GM18520 (cell line): Measurements from ENCODE around the gene HOXB4.

Source experiments
- ATAC-seq: cut with Tn5 transposase; IDR thresholded peaks from one replicate; pipeline ENCODE4 v1.9.1; 2021; ENCODE audit not compliant: unreplicated experiment

HOXB4 gene

DNA sequence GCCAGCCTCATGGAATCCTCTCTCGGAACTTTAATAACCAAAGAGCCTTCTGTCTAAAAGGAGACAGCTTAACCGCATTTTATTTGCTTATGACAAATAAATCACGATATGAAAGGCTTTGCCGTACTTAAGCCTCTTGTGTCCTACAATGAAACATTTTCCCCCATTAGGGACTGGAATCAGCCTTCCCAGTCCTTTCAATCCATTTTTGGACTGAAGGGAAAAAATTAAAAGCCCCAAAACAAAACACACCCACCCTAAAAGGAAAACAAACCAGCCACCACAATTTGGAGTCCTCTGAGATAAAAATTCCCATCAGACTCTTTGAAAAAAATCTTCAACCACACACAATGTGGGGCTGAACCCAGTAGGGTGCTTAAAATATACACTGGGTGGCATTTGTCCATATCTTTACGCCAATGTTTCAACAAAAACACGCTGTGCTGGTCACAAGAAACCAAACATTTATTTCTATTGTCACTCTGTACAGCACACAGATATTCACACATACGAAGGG is 3.0 kb downstream of the HOXB4 start:
- no peak for ATAC-seq

DNA sequence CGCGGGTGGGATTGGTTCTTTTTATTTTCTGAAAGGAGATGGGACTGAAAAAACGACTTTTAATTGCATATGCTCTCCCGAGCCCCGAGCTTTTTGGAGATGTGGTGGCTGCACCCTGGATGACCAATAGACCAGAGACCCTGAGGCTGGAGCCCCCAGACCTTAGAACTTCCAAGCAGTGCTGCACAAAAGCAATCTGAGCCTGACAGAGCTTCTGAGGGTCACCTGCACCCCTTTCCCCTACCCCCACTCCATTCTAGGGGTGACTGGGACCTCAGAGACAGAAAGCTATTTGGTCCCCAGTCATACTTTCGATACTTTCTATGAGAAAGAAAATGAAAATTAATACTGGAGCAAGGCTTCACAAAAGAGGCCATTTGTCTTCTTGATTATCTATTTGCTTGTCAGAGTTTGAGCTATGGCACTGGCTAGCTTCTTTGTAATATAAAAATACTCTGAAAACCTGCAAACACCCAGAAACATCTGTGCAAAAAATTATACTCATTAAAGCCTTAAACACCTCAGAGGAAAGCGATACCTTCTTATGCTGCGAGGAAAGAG is 3.6 kb downstream of the HOXB4 start:
- no peak for ATAC-seq

DNA sequence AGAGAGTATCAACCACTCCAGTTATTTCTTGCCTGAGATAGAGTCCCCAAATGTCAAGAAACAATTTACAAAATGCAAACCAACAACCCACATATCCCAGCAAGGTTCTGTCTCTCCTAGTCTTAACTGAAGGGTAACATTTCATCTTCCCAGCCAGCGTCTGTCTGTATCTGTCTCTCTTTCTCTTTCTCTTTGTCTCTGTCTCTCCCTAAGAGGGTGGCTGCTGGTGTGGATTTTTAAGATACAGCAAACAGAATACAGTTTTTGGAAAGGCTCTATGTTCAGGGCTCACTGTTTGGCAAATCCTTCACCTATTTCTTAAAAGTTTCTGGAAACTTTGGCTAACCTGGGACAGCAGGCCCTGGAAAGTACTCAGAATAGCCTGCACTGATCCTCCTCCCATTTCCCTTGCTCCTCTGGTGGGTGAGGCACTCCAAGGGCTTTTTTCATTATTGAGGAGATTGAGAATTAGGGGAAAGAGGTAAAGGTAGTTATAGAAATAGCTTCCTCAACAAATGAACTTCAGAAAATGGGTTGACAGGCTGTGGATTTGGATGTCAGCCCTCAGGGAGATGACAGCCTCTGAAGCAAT is 6.2 kb downstream of the HOXB4 start:
- ATAC-seq: no peak

DNA sequence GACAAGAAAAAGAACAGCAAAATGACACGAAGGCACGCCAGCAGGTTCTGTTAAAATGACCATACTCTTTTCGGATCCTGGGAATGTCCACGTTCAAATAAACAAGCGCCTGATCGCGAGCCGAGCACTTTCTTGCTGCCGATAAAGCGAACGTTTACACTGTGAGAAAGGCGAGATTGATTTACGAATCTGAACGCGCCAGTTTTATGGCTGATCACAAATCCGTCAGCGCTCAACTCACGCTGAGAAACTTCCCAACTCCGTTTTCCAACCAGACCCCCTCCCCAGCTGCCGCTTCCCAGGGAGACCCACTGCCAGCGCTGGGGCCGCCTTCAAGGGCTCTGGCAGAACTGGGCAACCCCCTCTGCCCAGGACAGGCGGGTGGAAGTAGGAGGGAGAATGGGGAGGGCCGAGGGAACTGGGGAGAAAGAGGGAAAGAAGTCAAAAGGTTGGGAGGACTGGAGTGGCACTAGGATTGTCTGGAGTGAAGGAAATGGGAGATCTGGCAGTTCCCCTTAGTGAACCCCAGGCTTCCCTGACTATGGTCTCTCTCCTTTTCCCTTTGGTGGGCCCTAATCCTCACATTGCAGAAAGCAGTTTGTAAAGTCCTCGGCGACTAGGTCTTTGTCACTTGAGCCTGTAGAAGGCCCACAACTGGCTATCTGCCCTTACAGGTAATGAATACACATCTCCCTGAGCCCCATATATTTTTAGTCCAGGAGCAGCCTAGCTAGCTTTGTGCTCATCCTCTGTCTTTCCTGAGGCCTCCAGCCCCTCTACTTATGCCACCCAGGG is 6.9 kb downstream of the HOXB4 start:
- no peak for ATAC-seq

DNA sequence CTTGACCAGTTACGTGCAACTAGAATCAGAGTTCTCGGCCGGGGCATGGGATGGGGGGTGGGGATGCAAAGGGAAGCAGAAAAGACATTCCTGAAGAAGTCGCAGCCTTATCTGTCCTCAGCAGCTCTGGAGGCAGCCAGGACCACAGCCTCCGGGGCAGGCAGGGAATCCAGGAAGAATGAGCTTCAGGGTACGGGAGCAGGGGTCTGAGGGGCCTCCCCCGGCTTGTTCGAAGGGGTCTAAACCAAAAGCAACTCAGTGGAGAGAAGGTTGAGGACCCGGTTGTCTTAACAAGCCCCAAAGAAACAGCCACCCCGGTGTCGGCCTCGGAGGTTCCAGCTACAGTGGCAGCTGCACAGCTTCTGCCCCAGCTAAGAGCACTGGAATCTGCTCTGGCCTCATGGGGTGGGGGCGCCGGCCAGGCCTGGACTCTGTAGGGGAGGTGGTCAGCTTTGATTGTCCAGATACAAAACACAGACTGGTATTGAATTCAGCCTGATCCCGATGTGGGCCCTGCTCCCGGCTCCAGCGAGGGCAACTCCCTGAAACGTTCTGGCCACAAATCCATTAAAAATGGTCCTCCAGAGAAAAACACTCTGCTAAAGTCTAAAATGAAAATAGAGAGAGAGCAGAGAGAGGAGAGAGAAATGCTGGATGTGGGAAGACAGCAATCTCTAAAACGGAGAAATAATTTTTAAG is 7.7 kb downstream of the HOXB4 start:
- ATAC-seq: no peak

DNA sequence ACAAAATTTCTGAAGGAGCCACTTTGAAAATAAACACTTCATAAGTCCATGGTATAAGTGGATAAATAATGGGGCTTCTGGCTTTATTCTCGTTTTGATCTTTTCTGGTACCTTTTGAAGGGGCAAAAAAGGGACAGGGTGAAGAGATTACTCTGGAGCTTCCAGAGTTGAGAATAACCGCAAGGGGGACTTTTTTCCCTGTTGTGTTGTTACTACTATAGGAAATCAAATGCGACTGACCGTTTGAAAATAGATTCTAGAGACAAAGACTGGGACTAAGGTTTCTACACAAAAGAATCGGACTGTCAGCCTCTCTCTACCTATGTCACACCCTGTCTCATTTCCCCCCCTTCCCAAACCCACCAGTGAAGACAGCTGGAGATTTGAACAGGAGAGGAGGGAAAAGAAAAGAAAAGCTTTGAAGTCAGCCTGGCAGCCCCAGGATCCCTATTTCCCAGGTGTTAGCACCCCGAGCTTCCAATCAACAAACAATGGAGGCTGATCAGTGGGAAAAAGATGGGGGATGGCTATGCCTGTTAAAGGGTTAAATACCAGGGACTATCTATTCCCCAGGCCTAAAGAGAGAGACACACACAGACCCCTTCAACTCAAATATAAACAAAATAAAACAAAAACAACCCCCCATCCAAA is 8.4 kb downstream of the HOXB4 start:
- no peak for ATAC-seq

DNA sequence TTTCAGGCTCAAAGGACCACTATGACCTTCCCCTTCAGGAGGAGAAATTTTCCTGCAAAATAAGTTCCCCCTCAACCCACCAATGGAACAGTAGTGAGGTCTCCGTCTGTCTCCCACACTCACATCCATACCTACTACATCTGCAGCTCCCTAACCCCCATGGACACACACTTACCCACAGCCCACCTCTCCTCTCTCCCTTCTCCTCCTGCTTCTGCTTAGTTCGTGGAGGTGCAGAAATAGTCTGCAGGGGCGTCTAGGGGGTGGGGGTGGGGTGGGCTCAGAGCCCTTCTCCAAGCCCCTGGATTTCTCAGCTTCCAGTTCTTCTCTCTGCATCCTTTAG is 8.9 kb downstream of the HOXB4 start:
- no peak for ATAC-seq

DNA sequence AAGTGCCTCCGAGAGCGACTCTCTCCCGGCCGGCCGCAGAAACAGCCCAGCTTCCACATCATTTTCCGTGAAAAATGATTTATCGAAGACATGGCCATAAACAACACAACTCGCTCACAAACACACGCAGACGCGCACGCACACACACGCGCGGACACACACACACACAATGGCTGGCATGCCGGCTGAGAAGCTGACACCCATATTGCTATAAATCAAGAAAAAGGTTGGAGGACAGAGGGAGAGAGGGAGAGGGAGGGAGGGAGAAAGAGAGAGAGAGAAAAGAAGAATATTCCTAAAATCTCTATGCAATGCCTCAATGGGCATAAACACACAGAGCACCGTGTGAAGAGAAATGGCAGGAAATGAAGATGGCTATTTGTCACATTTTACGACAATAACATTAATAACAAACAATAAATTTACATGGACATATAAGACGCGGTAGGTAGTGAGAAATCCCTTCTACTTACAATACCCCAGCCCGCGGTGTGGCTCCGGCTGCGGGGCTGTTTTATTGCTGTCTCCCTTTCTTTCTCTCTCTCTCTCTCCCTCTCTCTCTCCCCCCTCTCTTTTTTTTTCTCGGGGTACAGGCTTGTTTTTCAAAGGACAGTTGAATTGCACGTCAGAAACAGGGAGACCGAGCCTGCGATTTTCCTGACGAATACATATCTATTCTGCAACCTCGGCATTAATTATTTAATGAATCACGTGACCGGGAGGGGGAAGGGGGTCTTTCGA is 9.5 kb downstream of the HOXB4 start:
- ATAC-seq: no peak

DNA sequence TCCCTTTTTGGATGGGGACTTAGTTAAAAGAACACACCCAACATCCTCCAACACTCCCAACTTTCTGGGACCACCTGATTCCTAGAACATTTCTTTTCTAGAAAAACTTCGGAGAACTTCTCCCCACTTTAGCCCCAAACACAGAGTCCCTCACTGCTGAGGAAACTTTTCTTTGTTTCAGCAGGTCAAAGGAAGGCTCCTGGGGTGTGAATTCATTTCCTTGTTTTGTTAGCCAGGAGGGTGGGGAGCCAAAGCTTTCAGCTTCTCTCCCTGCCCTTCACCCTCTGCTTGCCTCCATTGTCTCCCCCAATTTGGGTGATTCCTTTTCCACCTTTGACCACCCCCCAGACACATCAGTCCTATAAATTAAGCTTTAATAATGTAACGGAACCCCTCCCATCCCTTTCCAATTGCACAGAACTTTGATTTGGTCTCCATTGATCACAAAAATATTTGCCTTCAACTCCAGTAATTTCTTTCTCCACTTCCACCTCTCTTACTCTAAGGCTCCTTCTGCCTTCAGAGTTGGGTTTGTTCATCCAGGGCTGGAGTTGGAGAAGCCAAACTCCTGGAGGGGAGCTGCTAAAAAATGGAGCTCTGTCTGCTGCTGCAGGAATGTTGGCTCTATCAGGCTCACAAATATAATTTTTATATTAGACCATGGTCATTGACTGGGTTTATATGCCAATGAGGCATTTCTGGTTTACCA is 10.3 kb downstream of the HOXB4 start:
- no peak for ATAC-seq

DNA sequence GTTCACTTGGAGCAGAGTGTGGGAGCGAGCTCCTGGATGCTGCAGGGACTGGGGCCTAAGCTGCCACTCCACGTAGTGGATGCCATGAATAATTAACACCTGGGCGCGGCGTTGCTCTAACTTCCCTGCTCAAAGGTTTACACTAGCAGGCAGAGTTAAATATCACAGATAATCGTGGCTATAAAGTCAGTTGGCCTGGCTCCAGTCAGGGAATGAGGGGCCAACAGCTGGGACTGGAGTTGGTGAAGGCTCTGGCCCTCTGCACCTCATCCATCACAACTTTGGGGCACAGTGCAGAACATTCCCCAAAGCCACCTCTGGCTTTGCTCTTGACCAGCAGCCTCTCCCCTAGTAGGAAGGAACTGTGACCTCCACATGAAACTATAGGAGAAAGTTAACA is 10.9 kb downstream of the HOXB4 start:
- no peak for ATAC-seq

DNA sequence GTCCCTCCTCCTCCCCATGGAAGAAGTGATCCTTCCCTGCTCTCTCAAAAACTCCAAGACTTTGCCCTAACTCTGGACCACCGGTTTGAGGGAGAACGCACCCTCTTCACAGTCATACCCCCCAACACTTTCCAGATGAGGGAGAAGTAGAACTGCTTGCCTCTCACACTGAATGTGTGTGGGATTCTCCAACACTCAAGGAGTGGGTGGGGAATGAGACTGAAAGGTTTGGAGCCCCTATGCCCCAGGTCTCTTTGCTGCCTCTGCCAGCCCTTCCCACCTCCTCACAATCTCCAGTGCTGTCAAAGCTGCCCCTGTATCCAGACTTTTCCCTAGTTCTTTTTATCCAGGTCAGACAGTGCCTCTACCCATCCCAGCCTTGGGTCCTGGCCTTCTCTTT is 11.4 kb downstream of the HOXB4 start:
- ATAC-seq: no peak

DNA sequence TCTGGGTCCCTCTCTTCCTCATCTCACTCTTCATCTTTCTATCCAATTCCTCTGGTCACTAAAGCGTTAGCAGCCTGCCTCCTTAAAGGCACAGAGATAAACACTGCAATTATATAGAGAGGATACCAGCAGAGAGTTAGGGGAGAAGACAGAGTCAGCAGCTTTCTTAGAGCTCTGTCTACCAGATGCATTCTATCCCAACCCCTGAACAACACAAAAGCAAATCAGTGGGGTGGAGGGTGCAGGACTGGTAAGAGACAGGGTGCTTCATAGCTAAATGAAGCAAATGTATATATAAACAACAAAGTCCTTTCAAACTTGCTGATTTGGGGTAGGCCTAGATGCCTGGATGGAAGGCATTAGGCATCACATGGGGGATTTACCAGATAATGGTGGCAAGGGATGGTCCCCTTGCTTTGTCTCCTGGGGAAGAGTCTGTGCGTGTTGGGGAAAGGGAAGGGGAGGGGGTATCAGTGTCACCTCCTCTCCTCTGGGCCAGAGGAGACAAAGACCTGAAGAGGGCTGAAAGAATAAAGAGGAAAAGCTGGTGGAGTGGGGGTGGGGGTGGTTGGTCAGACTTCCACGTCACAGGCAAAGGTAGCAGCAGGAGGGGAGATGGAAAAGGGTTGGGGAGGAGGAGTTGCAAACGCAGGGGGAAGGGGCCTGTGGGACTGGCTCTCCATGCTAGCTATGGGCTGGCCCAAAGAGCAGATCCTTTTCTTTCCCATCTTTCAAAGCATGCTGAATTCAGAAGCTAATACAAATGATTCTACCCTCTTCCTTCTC is 12.0 kb downstream of the HOXB4 start:
- no peak for ATAC-seq

DNA sequence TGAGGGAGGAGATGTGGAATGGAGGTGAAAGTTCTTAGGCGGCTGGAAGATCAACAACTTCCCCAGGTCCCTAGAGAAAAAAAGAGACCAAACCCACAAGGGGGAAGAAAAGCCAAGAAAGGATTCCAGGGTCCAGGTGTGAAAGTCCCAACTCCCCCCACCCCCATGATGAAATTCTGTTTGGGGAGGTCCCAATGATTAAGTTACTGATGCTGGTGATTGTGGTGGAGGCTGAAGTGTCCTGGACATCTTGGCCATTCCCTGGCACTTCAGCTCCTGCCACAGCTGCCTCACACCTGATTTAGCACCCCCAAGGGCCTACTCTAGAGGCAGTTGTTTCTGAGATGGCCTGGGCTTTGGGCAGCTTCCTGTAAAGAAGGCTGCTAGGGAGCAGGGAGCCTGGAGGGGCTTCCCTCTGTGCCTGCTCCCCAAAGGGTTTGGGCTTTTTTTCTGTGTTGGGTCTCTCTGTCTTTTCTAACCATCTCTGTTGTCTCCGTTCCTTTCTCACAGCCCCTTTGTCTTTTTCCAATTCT is 13.1 kb downstream of the HOXB4 start:
- no peak for ATAC-seq

DNA sequence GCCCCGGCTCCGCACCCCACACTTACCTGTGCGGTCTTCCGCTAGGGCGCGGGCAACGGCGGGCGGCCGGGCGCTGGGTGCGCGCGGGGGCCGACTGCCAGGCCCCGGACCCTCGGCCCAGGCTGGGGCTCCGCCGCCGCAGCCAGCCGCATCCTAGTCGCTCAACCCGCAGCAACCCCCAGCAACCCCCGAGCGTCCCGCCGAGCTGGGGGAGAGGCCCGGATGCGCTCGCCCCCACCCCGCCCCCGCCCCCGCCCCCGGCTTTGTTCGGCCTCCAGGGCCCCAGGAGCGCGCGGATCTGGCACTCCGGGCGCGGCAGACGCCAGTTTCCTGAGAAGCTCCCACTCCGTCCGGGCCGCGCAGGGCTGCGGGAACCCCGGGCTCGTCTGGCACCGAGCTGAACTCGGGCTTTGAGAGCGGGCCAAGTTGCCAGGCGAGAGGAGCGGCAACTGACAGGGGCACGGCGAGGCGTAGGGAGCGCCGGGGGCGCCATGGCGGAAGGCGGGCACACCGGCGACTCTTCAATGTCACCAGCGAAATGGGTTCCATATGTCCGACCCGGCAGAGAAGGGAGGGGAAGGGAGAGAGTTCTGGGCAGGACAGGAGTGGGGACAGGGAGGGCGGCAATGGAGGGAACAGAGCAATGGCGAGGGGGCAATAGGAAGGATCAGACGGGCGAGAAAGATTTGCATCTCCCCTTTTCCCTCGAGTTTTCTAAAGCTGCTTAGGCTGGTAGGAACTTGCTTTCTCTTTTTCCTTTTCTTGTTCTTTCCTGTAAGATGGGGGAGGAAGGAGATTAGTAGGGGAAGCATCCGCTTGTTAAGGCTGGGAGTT is 13.7 kb downstream of the HOXB4 start:
- ATAC-seq: no peak

DNA sequence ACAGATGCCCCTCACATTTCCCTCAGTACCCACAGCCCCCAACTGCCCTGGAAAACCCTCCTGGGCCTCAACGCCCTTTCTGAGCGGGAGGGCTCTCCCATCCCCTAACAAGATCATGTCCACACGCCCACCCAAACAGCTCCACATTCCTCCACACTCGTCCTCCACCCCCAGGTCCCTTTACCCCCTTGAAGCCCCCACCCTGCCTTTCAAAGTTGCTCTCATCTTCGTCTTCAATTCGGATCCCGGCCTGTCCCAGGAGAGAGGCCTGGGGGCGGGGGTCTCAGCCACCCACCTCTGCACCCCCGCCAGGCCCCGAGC is 14.3 kb downstream of the HOXB4 start:
- ATAC-seq: no peak

DNA sequence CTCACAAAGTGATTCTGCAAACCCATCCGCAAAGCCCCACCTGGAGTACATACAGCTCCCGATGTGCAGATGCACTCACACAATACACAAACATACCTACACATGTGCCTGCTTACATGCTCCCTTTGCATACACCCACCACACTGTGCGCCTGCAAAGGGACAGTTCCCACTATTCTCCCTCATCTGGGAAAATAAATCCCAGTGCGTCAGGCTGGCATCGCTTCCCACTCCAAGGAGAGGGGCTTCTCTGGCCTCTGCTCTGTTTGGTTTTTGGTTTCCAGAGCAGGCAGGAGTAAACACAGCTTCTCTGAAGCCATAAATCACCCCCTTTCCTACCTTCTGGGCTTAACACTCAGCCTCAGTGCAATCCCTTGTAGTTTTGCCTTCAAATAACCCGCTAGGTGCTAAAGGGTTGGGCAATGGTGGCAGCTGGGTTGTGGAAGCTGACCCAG is 14.7 kb downstream of the HOXB4 start:
- ATAC-seq: no peak

DNA sequence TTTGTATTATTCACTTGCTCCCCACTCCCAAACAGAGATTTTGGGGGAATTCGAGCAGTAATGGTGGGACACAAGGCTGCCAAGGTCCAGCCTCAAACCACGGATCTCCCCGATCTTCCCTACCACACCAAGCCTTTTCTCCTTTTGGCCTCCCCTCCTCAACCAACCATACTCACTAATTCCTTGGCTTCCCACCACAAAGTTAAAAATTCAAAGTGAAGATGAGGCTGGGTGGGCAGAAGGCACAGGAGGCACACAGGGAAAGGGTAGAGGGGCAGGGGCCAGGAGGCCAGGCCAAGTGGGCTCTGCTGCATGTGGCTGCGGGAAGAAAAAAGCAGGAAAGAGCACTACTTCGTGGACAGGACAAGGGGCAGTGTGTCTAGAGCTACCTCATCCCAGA is 15.2 kb downstream of the HOXB4 start:
- ATAC-seq: no peak
